DMS114 treated with DMSO at 0.1 percent for 48 hours (cell line): ENCODE measurements around the gene WDR76.

Experiments
- DNase-seq: peaks from one replicate; lab custom pipeline; 2025; ENCODE audit not compliant: unreplicated experiment; lab: John Stamatoyannopoulos, UW

The WDR76 gene

DNA sequence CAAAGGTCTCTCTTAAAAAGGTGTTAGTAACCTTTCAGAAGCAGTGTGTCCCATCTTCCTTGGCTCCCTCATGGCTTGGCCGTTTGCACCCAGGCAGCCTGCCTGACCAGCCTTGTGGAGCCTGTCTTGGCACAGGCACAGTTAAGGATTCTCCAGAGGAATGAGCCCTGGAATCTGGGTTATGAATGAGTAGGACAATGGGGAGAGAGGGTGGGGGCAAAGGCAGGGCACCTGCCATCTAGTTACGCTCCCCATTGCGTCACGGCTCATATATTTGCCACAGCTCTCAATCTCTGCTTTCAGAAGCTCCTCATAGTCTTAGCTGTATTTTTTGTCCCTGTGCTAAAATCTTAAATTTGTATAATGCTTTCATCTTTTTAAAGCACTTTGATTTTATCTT, 50.6 kb downstream of the WDR76 start:
- DNase-seq, result no peak

DNA sequence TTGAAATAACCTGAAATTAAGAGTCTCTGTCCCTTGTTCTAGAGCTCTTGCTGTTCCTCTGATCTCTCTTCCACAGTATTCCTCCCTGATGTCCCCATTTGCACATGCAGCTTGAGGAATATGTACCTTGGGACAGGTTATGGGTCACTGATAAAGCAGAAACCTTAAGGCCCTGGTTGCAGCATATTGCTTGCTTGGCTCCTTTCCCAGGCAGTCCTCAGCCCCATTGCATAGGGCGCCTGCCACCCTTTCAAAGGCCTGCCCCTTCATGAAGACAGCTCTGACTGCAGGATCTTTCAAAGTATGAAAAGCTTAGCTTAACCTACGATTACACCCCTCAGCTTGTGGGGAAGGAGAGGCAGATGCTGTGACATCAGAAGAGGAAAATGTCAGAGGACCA, 51.6 kb downstream of the WDR76 start:
- DNase-seq, result no peak

DNA sequence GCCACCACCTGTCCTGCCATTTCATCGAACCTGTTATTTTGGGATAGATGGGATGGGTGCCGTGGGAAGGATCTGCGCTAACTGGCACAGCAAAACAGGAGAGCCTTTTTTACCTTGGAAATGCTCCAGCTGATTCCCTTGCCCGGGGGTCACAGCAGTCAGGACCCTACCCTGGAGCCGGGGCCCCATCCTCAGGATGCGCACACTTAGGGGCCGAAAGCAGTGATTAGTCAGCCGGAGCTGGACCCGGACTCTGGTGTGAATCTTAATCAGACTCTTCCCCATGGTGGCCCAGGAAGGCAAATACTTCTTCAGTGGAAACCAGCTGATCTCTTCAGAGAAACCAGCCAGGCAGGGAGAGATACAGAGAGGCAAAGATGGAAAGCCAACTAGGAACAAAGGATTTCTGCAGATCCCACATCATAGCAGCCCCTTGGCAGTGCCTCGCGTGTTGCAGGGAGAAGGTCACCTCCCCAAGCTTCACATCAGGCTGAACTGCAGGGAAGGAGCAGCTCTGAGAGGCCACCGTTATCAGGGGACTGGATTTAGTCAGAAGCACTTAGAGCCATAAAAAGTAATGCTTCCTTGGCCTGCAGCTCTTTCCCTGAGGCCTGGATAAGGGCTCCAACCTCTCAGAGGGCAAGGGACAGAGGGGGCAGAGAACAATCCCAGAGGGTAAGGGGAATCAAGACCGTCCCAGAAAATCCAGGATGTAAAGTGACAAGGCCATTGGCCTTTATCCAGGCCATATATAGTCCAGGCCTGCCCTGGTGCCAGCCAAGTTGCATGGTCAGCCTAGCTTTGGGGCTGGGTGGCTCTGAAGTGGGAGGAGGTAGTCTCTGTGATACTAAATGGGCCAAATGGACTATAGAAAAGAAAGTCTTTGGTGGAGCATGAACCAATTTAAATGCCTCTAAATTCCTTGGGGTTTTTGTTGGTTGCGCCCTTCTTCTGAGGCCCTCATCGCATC, 52.9 kb downstream of the WDR76 start:
- DNase-seq, result no peak

DNA sequence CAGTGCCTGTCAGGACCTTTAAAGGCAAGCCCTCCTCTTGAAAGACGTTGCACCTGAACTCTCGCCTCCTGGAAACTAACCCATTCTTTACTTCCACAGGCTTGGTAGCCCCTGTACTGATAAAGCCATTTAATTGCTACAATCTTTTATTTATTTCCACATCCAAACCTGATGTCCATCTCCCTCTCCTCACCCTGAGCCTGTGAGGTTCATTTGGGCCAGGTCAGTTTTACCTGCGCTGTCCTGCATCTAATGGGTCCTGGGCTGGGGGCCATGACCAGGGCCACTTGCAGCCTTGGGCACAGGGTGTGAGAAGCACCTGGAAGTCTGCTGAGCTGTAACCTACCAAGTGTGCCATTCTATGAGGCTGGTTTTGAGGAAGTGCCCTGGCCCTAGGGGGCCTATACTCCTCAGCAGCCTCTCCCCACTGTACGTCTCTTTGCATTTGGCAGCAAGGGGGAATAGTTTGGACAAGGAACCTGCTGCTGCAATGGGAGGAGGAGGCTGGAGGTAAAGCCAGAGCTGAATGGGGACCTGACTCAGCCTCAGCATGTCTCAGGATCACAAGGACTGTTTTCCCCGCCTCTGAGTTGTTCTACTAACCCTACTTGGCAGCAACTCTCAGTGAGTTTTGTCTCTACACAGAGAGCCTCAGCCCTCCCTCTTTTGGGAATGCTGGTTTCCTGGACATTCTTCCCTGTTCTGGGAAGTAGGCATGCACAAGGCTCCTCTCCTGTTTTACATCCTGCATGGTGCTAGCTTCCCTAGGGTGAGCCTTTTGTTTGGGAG, 53.8 kb downstream of the WDR76 start:
- no peak for DNase-seq

DNA sequence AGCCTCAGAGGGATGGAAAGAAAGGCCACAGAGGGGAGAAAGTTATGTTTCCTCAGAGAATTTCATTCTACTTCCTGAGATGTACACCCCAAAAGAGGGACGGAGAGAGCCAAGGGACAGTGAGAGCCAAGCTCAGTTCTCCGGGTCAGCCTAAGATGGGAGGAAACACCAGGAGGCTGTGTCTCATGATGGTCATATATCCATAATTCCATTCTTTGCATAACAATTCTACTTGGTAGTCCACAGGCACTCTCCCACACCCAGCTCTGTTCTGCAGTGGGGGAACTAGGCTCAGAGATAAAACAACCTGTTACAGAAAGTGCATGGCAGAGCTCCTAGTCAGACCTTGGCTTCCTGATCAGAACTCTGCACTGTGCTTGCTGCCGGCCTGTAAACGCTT, 54.4 kb downstream of the WDR76 start:
- DNase-seq, result no peak

DNA sequence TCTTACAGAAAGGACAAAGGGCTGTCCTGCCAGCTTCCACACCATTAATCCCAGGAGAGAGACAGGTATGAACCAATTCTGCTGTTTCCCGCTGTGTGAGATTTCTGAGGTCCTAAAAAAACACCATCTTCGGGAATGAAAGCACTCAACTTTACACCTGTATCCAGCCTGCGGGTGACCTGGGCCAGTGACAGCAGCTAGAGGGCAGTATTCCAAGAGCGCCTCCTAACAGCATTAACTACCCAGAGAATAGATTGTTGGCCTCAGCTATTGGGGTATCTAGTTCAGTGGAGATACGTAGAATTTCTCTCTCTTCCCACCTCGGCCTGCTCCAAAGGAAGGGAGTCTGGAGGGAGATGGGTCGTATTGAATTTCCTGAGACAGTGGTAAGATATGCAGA, 55.1 kb downstream of the WDR76 start:
- DNase-seq, result no peak

DNA sequence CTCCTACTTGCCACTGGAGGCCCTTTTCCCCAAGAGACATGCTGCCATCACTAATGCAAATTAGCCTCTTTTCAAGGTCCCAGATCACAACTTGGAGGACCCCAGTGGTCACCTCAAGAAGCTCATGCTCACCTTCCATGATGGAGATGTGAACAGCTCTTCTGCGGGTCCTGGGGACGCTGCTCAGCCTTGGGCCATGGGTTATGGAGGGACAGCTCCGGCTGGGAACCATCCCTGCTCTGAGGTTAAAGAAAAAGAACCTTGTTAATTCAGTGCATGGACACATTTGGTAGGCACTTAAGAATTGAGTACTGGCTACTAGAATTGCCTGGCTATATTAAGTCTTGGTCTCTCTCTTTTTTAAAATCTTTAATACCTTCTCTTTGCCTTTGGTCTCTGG, 56.8 kb downstream of the WDR76 start:
- no peak for DNase-seq

DNA sequence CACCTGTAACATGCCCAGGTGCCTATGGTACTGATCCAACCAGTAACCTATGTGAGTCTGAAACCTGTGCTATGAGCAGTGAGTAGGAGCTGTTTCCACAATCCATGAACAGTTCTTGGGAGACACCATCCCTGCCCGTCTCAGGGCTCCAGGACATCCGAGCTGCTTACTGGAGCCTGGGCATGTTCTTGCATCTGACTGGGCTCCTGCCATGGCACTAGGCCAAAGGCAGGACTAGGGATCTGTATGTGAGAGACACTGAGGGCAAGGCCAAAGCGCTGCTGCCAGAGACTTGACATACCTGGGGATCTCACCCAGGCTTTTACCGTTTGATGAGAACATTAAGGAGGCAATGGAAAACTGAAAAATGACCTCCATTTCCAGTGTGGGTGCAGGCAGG, 59.8 kb downstream of the WDR76 start:
- DNase-seq, result no peak

DNA sequence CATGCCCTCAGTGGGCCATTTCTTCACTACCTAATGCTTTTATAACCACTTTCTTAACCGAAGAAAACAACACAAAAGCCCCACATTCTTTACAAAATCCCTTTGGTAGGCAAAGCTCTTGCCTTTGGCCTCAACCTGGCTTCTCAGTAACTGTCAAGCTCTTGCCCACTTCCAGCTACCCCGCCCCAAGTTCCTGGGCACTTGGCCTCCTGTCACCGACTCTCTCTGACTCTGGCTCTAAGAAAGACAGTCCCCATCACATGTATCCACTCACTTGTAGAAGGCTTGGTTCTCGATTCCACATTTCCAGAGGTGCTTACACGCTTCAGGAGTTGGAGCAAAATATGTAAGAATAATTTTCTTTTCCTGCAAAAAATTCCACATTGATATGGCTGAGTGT, 61.1 kb downstream of the WDR76 start:
- no peak for DNase-seq

DNA sequence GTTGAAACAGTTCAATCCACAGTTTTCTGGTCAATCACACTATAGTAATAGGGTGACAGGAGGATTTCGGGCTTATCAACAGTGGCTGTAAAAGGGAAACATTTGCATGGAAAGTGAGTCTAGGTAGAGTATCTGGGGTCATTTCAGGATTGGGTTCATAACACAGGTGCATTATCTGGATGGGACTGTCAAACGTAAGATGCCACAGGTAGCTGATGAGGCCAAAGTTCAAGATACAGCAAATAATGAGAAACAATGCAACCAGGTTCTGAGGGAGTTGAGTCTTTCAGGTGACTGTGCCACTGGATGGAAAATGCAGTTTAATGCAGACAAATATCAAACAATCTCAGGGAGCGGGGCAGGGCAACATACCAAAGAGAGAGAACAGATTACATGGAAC, 62.2 kb downstream of the WDR76 start:
- no peak for DNase-seq

DNA sequence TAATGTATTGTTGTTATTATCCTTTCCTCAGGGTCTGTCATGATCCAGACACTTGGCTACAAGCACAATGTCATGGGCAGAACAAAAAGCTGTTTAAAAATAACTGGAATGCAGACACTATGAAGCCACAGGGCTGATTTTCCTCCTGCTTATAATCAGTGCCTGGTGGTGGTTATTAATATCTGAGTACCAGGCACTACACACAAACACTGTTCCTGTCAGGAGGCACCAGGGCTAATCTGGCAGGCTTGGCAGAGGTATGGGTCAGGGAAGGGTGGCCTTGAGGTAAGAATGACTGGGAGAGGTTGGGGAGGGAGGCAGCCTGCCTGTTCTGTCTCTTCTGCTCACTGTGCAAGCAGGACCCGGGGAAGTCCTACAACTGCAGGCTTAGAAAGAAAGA, 67.2 kb downstream of the WDR76 start:
- no peak for DNase-seq

DNA sequence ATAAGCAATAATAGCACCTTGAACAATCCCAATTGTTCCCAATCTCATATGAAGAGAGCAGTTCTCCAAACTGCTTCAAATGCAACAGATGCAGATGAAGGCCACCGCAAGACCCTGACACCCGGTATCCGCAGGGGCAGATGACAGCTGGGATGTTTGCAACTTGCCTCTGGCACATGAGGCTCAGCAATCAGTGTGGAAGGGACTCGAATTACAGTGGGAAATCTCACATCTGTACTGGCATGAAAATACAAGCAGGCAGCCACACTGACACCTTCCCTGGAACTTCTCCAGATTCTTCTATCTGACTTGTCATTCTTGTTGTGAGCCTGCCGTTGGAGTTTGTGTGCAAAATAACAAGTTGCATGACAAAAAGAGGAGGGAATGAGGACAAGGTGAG, 68.8 kb downstream of the WDR76 start:
- DNase-seq, result no peak

DNA sequence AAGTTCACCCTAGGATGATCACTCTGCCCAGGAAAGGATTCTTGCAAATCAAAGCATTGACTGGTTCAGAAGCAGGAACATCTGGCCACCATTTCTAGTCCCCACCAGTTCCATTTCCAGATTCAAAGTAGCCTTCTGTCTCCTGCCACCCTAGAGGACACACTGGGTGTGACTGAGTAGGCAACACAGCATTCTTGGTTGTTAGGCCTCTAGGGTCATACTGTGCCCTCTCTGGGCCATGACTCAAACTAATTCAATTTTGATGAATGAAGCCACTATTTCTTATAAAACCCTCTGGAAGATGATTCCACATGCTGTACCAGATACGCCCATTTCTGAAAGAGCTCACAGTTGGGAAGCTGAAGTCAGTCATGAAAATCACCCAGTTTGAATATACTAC, 69.7 kb downstream of the WDR76 start:
- no peak for DNase-seq

DNA sequence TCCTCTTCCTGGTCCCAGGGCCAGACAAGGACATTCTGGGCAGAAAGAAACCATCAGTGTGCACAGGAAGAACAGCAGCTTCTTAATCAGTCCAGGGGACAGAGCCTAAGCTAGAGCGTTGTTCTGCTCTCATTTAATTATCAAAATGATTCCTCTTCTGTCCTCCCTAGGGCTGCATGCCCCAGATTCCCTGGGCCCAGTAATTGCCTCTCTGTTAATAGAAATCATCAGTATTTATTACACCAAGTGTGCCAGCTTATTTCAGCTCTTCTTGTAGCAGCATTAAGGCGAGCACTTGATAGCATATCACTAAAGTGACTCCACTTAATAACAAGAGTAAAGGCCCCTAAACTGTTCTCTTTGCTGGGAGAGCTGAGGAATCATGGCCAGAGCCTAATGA, 72.1 kb downstream of the WDR76 start:
- DNase-seq, result no peak

DNA sequence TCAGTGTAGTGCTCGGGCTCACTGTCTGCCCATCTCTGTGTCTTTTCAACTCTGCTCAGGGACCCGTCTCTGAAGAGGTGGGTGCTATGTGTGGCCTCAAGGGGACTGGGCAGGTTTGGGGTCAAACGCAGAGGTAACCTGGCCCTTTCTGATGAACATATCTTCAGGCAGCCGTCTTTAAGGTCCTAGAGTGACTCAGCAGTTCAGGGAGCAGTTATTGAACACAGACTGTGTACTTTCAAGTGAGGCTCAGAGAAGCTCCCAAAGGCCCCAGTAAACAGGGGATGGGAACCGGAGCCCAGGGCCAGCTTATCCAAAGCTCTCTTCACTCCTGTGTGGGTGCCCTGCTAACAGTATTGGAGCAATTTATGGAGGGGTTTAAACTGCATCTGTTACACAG, 73.1 kb downstream of the WDR76 start:
- no peak for DNase-seq

DNA sequence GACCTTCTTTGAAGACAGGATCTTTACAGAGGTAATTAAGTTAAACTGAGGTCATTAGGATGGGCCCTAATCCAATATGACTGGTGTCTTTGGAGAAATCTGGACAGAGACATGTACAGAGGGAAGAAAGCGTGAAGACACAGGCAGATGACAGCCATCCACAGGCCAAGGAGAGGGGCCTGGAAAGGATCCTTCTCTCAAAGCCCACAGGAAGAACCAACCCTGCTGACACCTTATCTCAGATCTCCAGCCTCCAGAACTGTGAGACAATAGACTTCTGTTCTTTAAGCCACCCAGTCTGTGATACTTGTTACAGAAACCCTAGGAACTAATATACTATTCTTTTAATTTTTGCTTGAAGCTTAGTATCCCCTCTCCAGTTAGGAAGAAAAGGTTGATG, 74.2 kb downstream of the WDR76 start:
- no peak for DNase-seq

DNA sequence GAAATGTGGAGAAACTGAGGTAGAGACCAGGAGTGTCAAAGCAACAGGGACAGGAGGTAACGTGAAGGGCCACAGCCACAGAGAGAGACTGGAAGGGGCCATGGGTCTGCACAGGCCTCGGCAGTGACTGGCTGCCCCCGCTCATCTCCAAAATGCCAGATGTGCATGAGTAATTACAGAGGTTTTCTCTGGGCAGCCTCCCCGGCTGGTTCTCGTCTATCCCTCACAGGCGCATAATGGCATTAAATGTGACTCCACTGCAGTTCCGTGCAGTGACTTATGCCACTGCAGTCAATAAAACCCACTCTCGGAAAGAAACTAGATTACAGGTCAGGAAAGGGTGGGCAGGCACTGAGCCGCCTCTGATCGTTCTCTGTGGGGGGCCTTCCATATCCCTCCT, 74.7 kb downstream of the WDR76 start:
- no peak for DNase-seq

DNA sequence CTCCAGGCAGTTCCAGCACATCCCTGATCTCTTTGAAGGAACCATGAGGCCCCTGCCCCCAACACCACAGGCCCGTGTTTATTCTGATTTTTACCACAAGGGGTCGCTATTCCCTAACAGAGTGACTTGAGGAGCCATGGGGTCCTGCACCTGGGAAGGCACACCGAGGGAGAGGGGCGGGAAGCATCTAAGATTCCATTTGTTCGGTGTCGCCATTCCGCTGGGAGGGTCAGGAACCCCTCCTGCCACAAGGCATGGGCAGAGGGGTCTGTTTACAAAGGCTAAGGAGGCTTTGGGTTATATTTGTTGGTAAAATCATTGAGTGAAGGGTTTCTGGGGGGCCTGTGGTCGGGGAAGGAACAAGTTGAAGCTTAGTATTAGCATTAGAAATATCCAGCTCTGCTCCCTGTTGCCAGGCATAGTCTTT, 77.1 kb downstream of the WDR76 start:
- peak; percentile 39 for DNase-seq

DNA sequence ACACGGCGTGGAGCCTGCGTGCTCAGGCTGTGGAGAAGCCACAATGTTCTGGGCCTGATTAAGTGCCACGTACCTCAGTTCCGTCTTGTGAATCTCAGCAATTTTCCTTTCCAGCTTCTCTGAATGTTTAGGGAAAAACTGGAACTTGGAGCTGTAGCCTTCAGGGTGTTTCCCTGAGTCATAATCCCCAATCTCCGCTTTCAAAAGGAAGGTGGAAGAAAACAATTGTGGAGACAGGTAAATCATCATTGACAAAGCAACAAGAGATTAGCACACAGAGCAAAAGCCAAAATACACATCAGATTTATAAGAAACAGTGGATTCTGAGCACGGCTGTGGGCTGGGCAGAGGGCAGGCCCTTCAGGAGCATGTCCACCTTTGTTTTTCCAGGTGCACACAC, 79.0 kb downstream of the WDR76 start:
- no peak for DNase-seq

DNA sequence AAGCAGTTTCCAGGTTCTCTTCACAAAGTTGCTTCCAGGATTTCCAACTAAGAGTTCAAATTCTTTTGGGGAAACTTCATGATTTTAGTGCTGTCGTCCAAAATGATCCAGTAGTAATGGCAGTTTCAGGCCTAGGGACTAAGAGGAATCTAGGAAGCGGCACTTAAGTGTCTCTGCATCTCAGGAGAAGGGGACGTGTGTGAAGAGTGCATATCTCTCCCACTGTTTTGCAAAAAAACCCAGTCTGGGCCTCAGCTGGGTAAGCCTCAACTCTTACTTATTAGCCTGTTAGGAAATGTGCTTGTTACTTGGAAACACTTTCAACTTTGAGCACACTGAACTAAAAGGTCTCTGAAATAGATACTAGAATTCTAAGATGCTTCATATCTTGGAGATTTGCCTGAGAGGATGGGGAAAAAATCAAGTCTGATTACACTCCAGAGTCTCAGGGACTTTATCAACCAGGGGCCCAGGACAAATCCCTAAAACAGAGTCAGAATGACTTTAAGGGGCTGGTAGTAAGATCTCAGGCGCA, 81.8 kb downstream of the WDR76 start:
- DNase-seq, result no peak

DNA sequence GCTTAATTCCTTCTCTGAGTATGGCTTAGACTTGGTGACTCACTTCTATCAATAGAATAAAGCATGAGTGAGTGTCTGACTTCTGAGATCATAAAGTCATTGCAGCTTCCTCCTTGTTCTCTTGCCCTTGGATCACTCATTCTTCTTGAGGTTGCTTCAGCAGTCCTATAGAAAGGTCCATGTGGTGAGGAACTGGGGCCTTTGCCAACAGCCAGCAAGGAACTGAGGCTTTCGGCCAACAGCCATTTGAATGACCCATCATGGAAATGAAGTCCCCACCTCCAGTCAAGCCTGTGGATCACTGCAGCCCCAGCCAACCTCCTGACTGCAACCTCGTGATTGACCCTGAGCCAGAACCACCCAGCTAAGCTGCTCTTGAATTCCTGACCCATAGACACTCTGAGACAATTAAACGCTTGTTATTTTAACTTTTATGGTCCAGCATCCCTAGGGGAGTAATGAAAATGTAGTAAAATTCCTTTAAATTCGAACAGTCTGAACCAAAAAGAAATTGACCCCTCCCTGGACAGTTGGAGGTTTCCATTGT, 84.5 kb downstream of the WDR76 start:
- DNase-seq, result no peak

DNA sequence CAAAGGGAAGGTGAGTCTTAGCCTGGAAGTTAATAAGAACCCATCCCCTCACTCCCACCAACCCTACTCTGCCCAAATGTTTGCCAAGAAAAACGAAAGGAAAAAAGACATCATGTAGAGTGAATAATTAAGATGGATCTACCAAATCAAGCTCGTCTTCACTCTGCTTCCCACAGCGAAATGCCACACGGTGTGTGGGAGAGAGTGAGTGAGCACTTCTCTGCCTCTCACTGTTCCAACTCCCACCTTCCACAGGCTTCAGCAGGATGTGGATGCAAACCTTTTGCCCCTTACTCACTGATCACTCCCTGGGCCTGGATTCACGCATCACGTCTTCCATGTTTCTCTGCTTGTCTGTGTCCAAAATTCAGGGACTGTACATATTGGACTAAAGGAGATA, 85.4 kb downstream of the WDR76 start:
- no peak for DNase-seq
